ENCODE results near the gene ACSBG1.

DNA sequence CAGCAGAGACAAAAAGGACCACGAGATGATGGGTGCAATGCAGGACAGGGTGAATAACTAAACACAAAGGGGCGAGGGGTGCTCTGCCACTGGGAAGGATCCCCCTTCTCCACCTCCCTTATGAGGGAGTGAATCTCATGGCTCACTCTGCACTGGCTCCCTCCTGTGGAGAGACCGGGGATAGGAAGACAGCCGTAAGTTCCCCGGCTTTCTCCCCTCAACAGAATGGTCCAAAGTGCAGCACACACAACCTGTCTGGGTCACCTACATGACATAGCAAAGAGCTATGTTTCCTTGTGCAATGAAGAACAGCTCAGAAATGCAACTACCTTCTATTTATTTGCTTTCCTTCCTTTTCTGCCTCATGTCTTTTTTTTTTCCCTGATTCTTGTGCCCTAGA, 7.8 kb upstream of the ACSBG1 start:
- TF ChIP-seq POLR2A (IDR thresholded peaks at IDR 0.05) = no peak
- TF ChIP-seq, protein P1, sequence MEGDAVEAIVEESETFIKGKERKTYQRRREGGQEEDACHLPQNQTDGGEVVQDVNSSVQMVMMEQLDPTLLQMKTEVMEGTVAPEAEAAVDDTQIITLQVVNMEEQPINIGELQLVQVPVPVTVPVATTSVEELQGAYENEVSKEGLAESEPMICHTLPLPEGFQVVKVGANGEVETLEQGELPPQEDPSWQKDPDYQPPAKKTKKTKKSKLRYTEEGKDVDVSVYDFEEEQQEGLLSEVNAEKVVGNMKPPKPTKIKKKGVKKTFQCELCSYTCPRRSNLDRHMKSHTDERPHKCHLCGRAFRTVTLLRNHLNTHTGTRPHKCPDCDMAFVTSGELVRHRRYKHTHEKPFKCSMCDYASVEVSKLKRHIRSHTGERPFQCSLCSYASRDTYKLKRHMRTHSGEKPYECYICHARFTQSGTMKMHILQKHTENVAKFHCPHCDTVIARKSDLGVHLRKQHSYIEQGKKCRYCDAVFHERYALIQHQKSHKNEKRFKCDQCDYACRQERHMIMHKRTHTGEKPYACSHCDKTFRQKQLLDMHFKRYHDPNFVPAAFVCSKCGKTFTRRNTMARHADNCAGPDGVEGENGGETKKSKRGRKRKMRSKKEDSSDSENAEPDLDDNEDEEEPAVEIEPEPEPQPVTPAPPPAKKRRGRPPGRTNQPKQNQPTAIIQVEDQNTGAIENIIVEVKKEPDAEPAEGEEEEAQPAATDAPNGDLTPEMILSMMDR (IDR thresholded peaks at IDR 0.05) = peak in 4 of 6 experiments; percentile 10 to 44 (median 14)

All from esophagus squamous epithelium (tissue), 4 donors.